IMR-90 (cell line): ENCODE measurements around the gene CCT5. TPM values are rescaled to one million over a fixed set of nuclear protein-coding genes. Genes with fewer than 3 reads are reported as not detected.

Source experiments
- ATAC-seq: fragments of 200-7000 bp; cut with Tn5 transposase; 2 replicates; pipeline ENCODE4 v1.9.1; 2020; ENCODE audit warnings: low read depth, mild to moderate bottlenecking, moderate library complexity
- BruUV-seq: library from RNA; stranded (reverse); fragments of 400-500 nt; replicated peaks from 2 replicates; lab custom pipeline; 2021; lab: Mats Ljungman, UMichigan
- CTCF ChIA-PET: fragments of 300-600 bp; formaldehyde crosslinking; extraction: SDS; loops from one replicate; lab custom pipeline; 2021; ENCODE audit warnings: antibody characterized with exemption; lab: Yijun Ruan, JAX
- POLR2A ChIA-PET: fragments of 300-600 bp; sonication (Branson Sonifier 250); formaldehyde crosslinking; loops from one replicate; lab custom pipeline; 2022; ENCODE audit warnings: antibody characterized with exemption; ENCODE audit not compliant: unreplicated experiment; lab: Charles Lee
- DNase-seq: peaks from one replicate; pipeline ENCODE4 v3.0.0; 2013
- H2AFZ ChIP-seq: replicated peaks from 2 replicates; pipeline ENCODE3; 2013; ENCODE audit warnings: low read length, mild to moderate bottlenecking; ENCODE audit not compliant: poor library complexity
- H2AK5ac ChIP-seq: 2 replicates; pipeline ENCODE4 v1.6.1; 2013; ENCODE audit warnings: low read depth, low read length, inconsistent platforms
- H2AK9ac ChIP-seq: replicated peaks from 2 replicates; pipeline ENCODE3; 2013; ENCODE audit warnings: mild to moderate bottlenecking, low read depth, low read length, moderate library complexity; ENCODE audit not compliant: poor library complexity
- H2BK120ac ChIP-seq: 2 replicates; pipeline ENCODE4 v1.6.1; 2013; ENCODE audit warnings: low read depth, low read length, inconsistent platforms
- H2BK15ac ChIP-seq: 3 replicates; pipeline ENCODE4 v1.6.1; 2013; ENCODE audit warnings: low read depth, low read length, inconsistent platforms
- H2BK20ac ChIP-seq: 2 replicates; pipeline ENCODE4 v1.6.1; 2013; ENCODE audit warnings: low read depth, mild to moderate bottlenecking, inconsistent platforms, low read length, moderate library complexity
- H2BK5ac ChIP-seq: 2 replicates; pipeline ENCODE4 v1.6.1; 2013; ENCODE audit warnings: mild to moderate bottlenecking, low read depth, low read length, inconsistent platforms; ENCODE audit not compliant: poor library complexity, severe bottlenecking
- H3K14ac ChIP-seq: replicated peaks from 2 replicates; pipeline ENCODE4 v1.6.1; 2013; ENCODE audit warnings: low read depth, low read length, inconsistent platforms
- H3K18ac ChIP-seq: 2 replicates; pipeline ENCODE4 v1.6.1; 2013; ENCODE audit warnings: low read depth, low read length, control low read depth
- H3K23ac ChIP-seq: 2 replicates; pipeline ENCODE4 v1.6.1; 2013; ENCODE audit warnings: low read depth, low read length, inconsistent platforms
- H3K27ac ChIP-seq: 2 replicates; pipeline ENCODE4 v1.5.1; 2013; ENCODE audit warnings: mild to moderate bottlenecking, control low read depth, low read length; ENCODE audit not compliant: insufficient read depth
- H3K27me3 ChIP-seq: 2 replicates; pipeline ENCODE4 v1.6.1; 2013; ENCODE audit warnings: low read length; ENCODE audit not compliant: control insufficient read depth, insufficient read depth
- H3K36me3 ChIP-seq: 2 replicates; pipeline ENCODE4 v1.6.1; 2013; ENCODE audit warnings: low read length, mixed read lengths; ENCODE audit not compliant: control insufficient read depth, insufficient read depth
- H3K4ac ChIP-seq: 2 replicates; pipeline ENCODE4 v1.6.1; 2013; ENCODE audit warnings: low read depth, low read length, inconsistent platforms
- H3K4me1 ChIP-seq: 2 replicates; pipeline ENCODE4 v1.6.1; 2013; ENCODE audit warnings: low read length, mixed read lengths; ENCODE audit not compliant: control insufficient read depth, insufficient read depth
- H3K4me2 ChIP-seq: 2 replicates; pipeline ENCODE4 v1.6.1; 2013; ENCODE audit warnings: low read depth, mild to moderate bottlenecking, control low read depth, low read length, moderate library complexity
- H3K4me3 ChIP-seq: 2 replicates; pipeline ENCODE4 v1.5.1; 2013; ENCODE audit warnings: low read depth, mild to moderate bottlenecking, control low read depth, low read length, moderate library complexity; ENCODE audit not compliant: insufficient read depth
- H3K56ac ChIP-seq: 2 replicates; pipeline ENCODE4 v1.6.1; 2013; ENCODE audit warnings: low read length, inconsistent platforms; ENCODE audit not compliant: insufficient read depth; ENCODE audit errors: extremely low read depth
- H3K79me1 ChIP-seq, 2 experiments: 2 replicates each; pipeline ENCODE4 v1.6.1; 2013; ENCODE audit warnings: low read length in 2 of 2, inconsistent platforms in 1 of 2, low read depth in 1 of 2
- H3K9ac ChIP-seq: 2 replicates; pipeline ENCODE4 v1.6.1; 2013; ENCODE audit warnings: low read depth, low read length, control low read depth
- H3K9me1 ChIP-seq: 2 replicates; pipeline ENCODE4 v1.6.1; 2013; ENCODE audit warnings: low read length, inconsistent platforms; ENCODE audit not compliant: insufficient read depth
- H3K9me3 ChIP-seq: 2 replicates; pipeline ENCODE4 v1.6.1; 2013; ENCODE audit warnings: low read length; ENCODE audit not compliant: control insufficient read depth, insufficient read depth
- H4K20me1 ChIP-seq: 2 replicates; pipeline ENCODE4 v1.6.1; 2013; ENCODE audit warnings: low read length, inconsistent platforms; ENCODE audit not compliant: insufficient read depth
- H4K5ac ChIP-seq: 2 replicates; pipeline ENCODE4 v1.6.1; 2013; ENCODE audit warnings: mild to moderate bottlenecking, low read depth, low read length, control low read depth
- H4K8ac ChIP-seq, 2 experiments: 2 replicates each; pipeline ENCODE4 v1.6.1; 2013; ENCODE audit warnings: low read depth in 2 of 2, low read length in 2 of 2, control low read depth in 1 of 2, inconsistent platforms in 1 of 2
- H4K91ac ChIP-seq: 2 replicates; pipeline ENCODE4 v1.6.1; 2013; ENCODE audit warnings: low read depth, low read length, inconsistent platforms; ENCODE audit not compliant: insufficient read depth
- BHLHE40 ChIP-seq: fragments of 150-350 bp; IDR thresholded peaks from 2 replicates; pipeline ENCODE4 v1.6.1; 2016; ENCODE audit warnings: mild to moderate bottlenecking, low read depth, low read length
- CEBPB ChIP-seq: IDR thresholded peaks from 2 replicates; pipeline ENCODE4 v1.6.1; 2012; ENCODE audit warnings: low read depth, low read length, improper control_type of control experiment
- CHD1 ChIP-seq: IDR thresholded peaks from 2 replicates; pipeline ENCODE4 v1.6.1; 2012; ENCODE audit warnings: low read depth, low read length, improper control_type of control experiment
- ELK1 ChIP-seq: fragments of 150-350 bp; IDR thresholded peaks from 2 replicates; pipeline ENCODE4 v1.6.1; 2016; ENCODE audit warnings: low read depth, mild to moderate bottlenecking, low read length, moderate library complexity, borderline replicate concordance
- FOS ChIP-seq: fragments of 150-350 bp; IDR thresholded peaks from 2 replicates; pipeline ENCODE4 v1.6.1; 2016; ENCODE audit warnings: low read depth, low read length
- MAFK ChIP-seq: IDR thresholded peaks from 2 replicates; pipeline ENCODE4 v1.6.1; 2012; ENCODE audit warnings: low read depth, low read length, improper control_type of control experiment
- MAZ ChIP-seq: IDR thresholded peaks from 2 replicates; pipeline ENCODE4 v1.6.1; 2012; ENCODE audit warnings: low read depth, mild to moderate bottlenecking, low read length, improper control_type of control experiment, moderate library complexity, borderline replicate concordance
- MXI1 ChIP-seq: IDR thresholded peaks from 2 replicates; pipeline ENCODE4 v1.6.1; 2012; ENCODE audit warnings: low read depth, mild to moderate bottlenecking, low read length, moderate library complexity, borderline replicate concordance
- POLR2A ChIP-seq: IDR thresholded peaks from 2 replicates; pipeline ENCODE4 v1.6.1; 2012; ENCODE audit warnings: mild to moderate bottlenecking, low read depth, low read length
- RCOR1 ChIP-seq: IDR thresholded peaks from 2 replicates; pipeline ENCODE4 v1.6.1; 2012; ENCODE audit warnings: mild to moderate bottlenecking, low read length, improper control_type of control experiment; ENCODE audit not compliant: insufficient replicate concordance
- SMC3 ChIP-seq: fragments of 150-350 bp; IDR thresholded peaks from 2 replicates; pipeline ENCODE4 v1.6.1; 2016; ENCODE audit warnings: low read depth, mild to moderate bottlenecking, antibody characterized with exemption, low read length, moderate library complexity
- WGBS, 2 experiments: methylation state at CpG; one replicate each; pipeline versions ENCODE4 v1.1.5 to v1.1.7; 2013; ENCODE audit warnings: missing lambda C conversion rate in 2 of 2; ENCODE audit not compliant: insufficient read length in 1 of 2; ENCODE audit errors: extremely low coverage in 2 of 2; 5-methylcytosine and 5-hydroxymethylcytosine counted together
- dilution Hi-C: fragments of 300-500 bp; cut with HindIII; formaldehyde crosslinking; loops from one replicate; pipeline ENCODE4 v1.14.3; 2018; ENCODE audit warnings: low sequenced_read_pairs; ENCODE audit not compliant: unreplicated experiment
- in situ Hi-C: fragments of 300-500 bp; cut with MboI; formaldehyde crosslinking; loops from 3 replicates; pipeline ENCODE4 v1.14.3; 2019; ENCODE audit warnings: low sequenced_read_pairs, inconsistent platforms, mixed read lengths
- intact Hi-C: fragments of 100-400 bp; cut with micrococcal nuclease; formaldehyde crosslinking; loops from 2 replicates; pipeline ENCODE4 v1.10.0; 2022
- polyA plus RNA-seq, 3 experiments: library from polyadenylated mRNA; depleted of rRNA; stranded (reverse); fragments of >200 nt; gene quantifications; 2 replicates each; pipeline ENCODE4 v1.2.3, GENCODE V29; 2012; ENCODE audit warnings: low replicate concordance in 1 of 3
- total RNA-seq: library from RNA; depleted of rRNA; stranded (reverse); fragments of >200 nt; gene quantifications from 2 replicates; pipeline ENCODE4 v1.2.3, GENCODE V29; 2012
- TF ChIP-seq, protein P1 (sequence below): fragments of 150-350 bp; IDR thresholded peaks from 2 replicates; pipeline ENCODE4 v1.6.1; 2017; ENCODE audit warnings: mild to moderate bottlenecking, antibody characterized with exemption, low read length, low read depth

Gene CCT5
- total and polyA plus RNA-seq, 2 of the 4 experiments (the other 2 are of a cell fraction), result 358 to 481 TPM

DNA sequence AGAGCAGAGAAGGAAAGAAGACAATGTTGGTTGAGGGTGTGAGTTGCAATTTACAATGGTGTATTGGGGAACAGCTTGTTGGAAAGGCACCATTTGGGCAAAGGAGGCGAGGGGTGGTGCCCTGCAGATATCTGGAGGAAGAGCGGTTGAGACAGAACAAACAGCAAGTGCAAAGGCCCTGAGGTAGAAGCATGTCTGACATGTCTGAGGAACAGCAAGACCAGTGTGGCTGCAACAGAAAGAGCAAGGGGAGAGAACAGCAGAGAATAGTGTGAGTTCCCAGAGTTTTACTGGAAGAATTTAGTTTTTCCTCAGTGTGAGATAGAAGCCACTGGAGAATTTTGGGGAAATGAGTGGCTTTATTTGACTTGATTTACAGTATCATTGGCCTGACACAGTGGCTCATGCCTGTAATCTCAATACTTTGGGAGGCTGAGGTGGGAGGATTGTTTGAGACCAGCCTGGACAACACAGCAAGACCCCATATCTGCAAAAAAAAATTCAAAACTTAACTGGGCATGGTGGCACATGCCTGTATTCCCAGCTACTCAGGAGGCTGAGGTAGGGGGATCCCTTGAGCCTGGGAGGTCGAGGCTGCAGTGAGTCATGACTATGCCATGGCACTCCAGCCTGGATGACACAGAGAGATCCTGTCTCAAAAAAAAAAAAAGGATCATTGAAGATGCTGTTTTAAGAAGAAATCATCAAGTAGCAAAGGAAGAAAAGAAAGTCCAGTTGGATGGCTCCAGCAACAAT is 44.0 kb downstream of the CCT5 start (continued):
- TF ChIP-seq SMC3, result no peak

DNA sequence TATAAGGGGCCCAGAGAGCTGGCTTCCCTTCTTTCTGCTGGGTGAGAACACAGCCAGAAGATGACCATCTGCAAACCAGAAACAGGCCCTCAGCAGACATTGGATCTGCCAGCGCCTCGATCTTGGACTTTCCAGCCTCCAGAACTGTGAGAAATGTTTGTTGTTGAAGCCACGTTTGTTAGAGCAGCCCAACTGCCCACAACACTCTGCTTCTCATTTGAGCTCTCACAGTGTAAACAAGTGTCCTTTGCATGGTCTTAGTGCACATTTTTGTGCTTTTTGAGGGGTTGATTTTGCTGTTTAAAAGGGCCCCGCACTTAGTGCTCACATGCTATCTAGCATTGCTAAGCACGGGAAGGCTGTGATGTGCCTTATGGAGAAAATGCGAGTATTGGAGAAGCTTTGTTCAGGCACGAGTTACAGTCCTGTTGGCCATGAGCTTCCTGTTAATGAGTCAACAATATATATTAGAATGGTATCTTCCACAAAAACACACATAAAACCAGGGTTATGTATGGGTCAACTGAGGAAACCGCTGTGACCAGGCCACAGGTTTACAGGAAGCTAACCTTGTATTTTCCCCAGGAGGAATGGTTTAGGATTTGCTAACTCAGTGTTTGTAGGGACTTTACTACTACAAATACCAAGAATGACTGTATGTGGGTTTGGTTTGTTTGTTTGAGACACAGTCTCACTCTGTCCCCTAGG is 45.7 kb downstream of the CCT5 start:
- no peaks in the 10 kb centered on the region for H3K4me1 ChIP-seq
- no peak overlapping the region for H2AK9ac ChIP-seq
- no peaks in the 10 kb centered on the region for H3K36me3 ChIP-seq
- WGBS, 2 experiments, result 100% methylated on average over 3 of the region's 8 CpGs; no CpG with 5 or more reads in 1 of the 2 experiments
- H3K27ac ChIP-seq, result no peak overlapping the region
- BruUV-seq, result no TSS peak
- H4K91ac ChIP-seq, result no peak overlapping the region
- H3K79me1 ChIP-seq, result no peaks in the 10 kb centered on the region; a peak in 1 of 4 replicates
- intact Hi-C loops, result no loop called here
- H3K14ac ChIP-seq, result no peak overlapping the region
- peaks cover 6% of the 10 kb centered on the region; the same call in 1 of the 2 replicates for H3K9me1 ChIP-seq
- no peaks in the 10 kb centered on the region for H4K20me1 ChIP-seq
- ChIA-PET CTCF (no interaction called here), POLR2A (no interaction called here)
- no peak for ATAC-seq
- DNase-seq, result no peak
- no peak overlapping the region for H4K8ac ChIP-seq
- no peak overlapping the region for H3K56ac ChIP-seq
- H2BK15ac ChIP-seq, result no peak overlapping the region
- in situ Hi-C loops, result no loop called here
- no peak overlapping the region for H3K4me3 ChIP-seq
- H3K9me3 ChIP-seq, result peaks cover 2% of the 10 kb centered on the region; the same call in 1 of the 2 replicates
- dilution Hi-C loops, result no loop called here
- no peak overlapping the region for H2BK5ac ChIP-seq
- H3K9ac ChIP-seq, result no peak overlapping the region
- H2BK120ac ChIP-seq, result no peak overlapping the region
- H3K4ac ChIP-seq, result no peak overlapping the region
- H3K4me2 ChIP-seq, result no peak overlapping the region
- no peak overlapping the region for H3K23ac ChIP-seq
- no peak overlapping the region for H3K18ac ChIP-seq
- H2AK5ac ChIP-seq, result no peak overlapping the region
- no peak overlapping the region for H2AFZ ChIP-seq
- no peak overlapping the region for H2BK20ac ChIP-seq
- no peak overlapping the region for H4K5ac ChIP-seq
- no peaks in the 10 kb centered on the region for H3K27me3 ChIP-seq
- no peak for TF ChIP-seq BHLHE40
- TF ChIP-seq SMC3, result no peak
- no peak for TF ChIP-seq FOS
- no peak for TF ChIP-seq MAFK
- TF ChIP-seq, protein P1, sequence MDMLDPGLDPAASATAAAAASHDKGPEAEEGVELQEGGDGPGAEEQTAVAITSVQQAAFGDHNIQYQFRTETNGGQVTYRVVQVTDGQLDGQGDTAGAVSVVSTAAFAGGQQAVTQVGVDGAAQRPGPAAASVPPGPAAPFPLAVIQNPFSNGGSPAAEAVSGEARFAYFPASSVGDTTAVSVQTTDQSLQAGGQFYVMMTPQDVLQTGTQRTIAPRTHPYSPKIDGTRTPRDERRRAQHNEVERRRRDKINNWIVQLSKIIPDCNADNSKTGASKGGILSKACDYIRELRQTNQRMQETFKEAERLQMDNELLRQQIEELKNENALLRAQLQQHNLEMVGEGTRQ, result no peak
- no peak for TF ChIP-seq POLR2A
- TF ChIP-seq CHD1, result no peak
- no peak for TF ChIP-seq MAZ
- TF ChIP-seq RCOR1, result no peak
- no peak for TF ChIP-seq MXI1
- no peak for TF ChIP-seq CEBPB
- no peak for TF ChIP-seq ELK1
